PC-9 (cell line): ENCODE results near the gene MSANTD2. TPM values are rescaled to one million over a fixed set of nuclear protein-coding genes. Genes with fewer than 3 reads are reported as not detected.

Experiments used
- BruUV-seq: library from RNA; stranded (reverse); fragments of 400-500 nt; replicated peaks from 2 replicates; lab custom pipeline; 2021; lab: Mats Ljungman, UMichigan
- CTCF ChIA-PET: fragments of 300-600 bp; sonication (Branson Sonifier 250); formaldehyde crosslinking; loops from one replicate; lab custom pipeline; 2022; ENCODE audit warnings: antibody characterized with exemption; lab: Charles Lee
- POLR2A ChIA-PET: fragments of 300-600 bp; sonication (Branson Sonifier 250); formaldehyde crosslinking; loops from one replicate; lab custom pipeline; 2022; ENCODE audit warnings: antibody characterized with exemption; ENCODE audit not compliant: unreplicated experiment; lab: Charles Lee
- DNase-seq, 2 experiments: peaks; one replicate each; pipeline versions ENCODE4 v3.0.0 to v3.0.0-alpha.2; 2015 to 2022; ENCODE audit warnings: mixed read lengths in 1 of 2
- H2AFZ ChIP-seq: fragments of 200-600 bp; sonication (generic); 2 replicates; pipeline ENCODE4 v1.8.1; 2017; ENCODE audit warnings: antibody characterized with exemption
- H3F3A ChIP-seq: fragments of 200-600 bp; sonication (generic); 2 replicates; pipeline ENCODE4 v1.8.1; 2017; ENCODE audit warnings: antibody characterized with exemption, mild to moderate bottlenecking, low read depth; ENCODE audit not compliant: insufficient read depth
- H3K27ac ChIP-seq: fragments of 200-600 bp; sonication (generic); 2 replicates; pipeline ENCODE4 v1.6.1; 2016; ENCODE audit warnings: mixed run types
- H3K27me3 ChIP-seq: fragments of 200-600 bp; sonication (generic); 2 replicates; pipeline ENCODE4 v1.6.1; 2016; ENCODE audit warnings: low read depth, mixed run types; ENCODE audit not compliant: insufficient read depth
- H3K36me3 ChIP-seq: fragments of 200-600 bp; sonication (generic); 2 replicates; pipeline ENCODE4 v1.6.1; 2016; ENCODE audit warnings: low read depth, mixed run types
- H3K4me1 ChIP-seq: fragments of 200-600 bp; sonication (generic); replicated peaks from 2 replicates; pipeline ENCODE4 v1.6.1; 2016; ENCODE audit warnings: mixed run types; ENCODE audit not compliant: insufficient read depth
- H3K4me2 ChIP-seq: fragments of 200-600 bp; sonication (generic); 2 replicates; pipeline ENCODE4 v1.6.1; 2017; ENCODE audit warnings: mixed run types
- H3K4me3 ChIP-seq: fragments of 200-600 bp; sonication (generic); 2 replicates; pipeline ENCODE4 v1.6.1; 2016; ENCODE audit warnings: mixed run types
- H3K79me2 ChIP-seq: fragments of 200-600 bp; sonication (generic); 2 replicates; pipeline ENCODE4 v1.6.1; 2017; ENCODE audit warnings: low read depth, mixed run types
- H3K9me2 ChIP-seq: fragments of 200-600 bp; sonication (generic); 2 replicates; pipeline ENCODE4 v1.8.1; 2017; ENCODE audit warnings: mild to moderate bottlenecking; ENCODE audit not compliant: insufficient read depth
- H3K9me3 ChIP-seq: fragments of 200-600 bp; sonication (generic); 2 replicates; pipeline ENCODE4 v1.8.1; 2016; ENCODE audit warnings: low read depth; ENCODE audit not compliant: insufficient read depth
- H4K20me1 ChIP-seq: fragments of 200-600 bp; sonication (generic); 2 replicates; pipeline ENCODE4 v1.8.1; 2017; ENCODE audit not compliant: insufficient read depth
- CTCF ChIP-seq: fragments of 200-600 bp; sonication (generic); conservative IDR thresholded peaks from 2 replicates; pipeline ENCODE4 v1.6.1; 2017; ENCODE audit warnings: mixed run types, antibody characterized with exemption, mild to moderate bottlenecking, moderate library complexity
- EZH2 ChIP-seq: fragments of 200-600 bp; sonication (generic); IDR thresholded peaks from 2 replicates; pipeline ENCODE4 v1.8.0; 2017; ENCODE audit warnings: antibody characterized with exemption, low read depth
- intact Hi-C: fragments of 100-400 bp; cut with micrococcal nuclease; formaldehyde crosslinking; loops from one replicate; pipeline ENCODE4 v1.10.0; 2022; ENCODE audit not compliant: unreplicated experiment
- total RNA-seq: library from RNA; stranded (reverse); gene quantifications from 2 replicates; pipeline ENCODE4 v1.2.3, GENCODE V29; 2021

The MSANTD2 gene
- total RNA-seq, 1 experiment from 2014 or later: 16.9 TPM

- H2AFZ ChIP-seq: no peak overlapping the region
- no TSS peak for BruUV-seq
- DNase-seq: peak; percentile 72 to 93
- peak overlapping the region; percentile 72 for H3K27ac ChIP-seq
- peaks cover 42% of the 10 kb centered on the region for H3K4me1 ChIP-seq
- peaks cover 42% of the 10 kb centered on the region for H3F3A ChIP-seq
- no peaks in the 10 kb centered on the region for H4K20me1 ChIP-seq
- no peaks in the 10 kb centered on the region for H3K27me3 ChIP-seq
- peaks cover 29% of the 10 kb centered on the region; the same call in 1 of the 2 replicates for H3K79me2 ChIP-seq
- ChIA-PET POLR2A (interaction anchor here (0.6 to 0.7 kb wide), 5 partner anchors 21 to 1118 kb away, joined by 5 to 17 read pairs (median 7); partner anchors contain the start of genes HYLS1 and SIAE), CTCF (interaction anchor here (0.6 to 0.8 kb wide), 2 partner anchors 24 to 29 kb away, joined by 4 to 7 read pairs; no protein-coding TSS in a partner anchor)
- H3K4me2 ChIP-seq: peak overlapping the region; percentile 49
- no peak for TF ChIP-seq CTCF
- TF ChIP-seq EZH2: no peak
- peak overlapping the region; percentile 1; the same call in 1 of the 2 replicates for H3K4me3 ChIP-seq
- no peaks in the 10 kb centered on the region for H3K9me3 ChIP-seq
- intact Hi-C loops: no loop called here
- peaks cover 19% of the 10 kb centered on the region; the same call in 1 of the 2 replicates for H3K36me3 ChIP-seq
- H3K9me2 ChIP-seq: no peaks in the 10 kb centered on the region
Observed at GRCh38 chr11:124769806-124770774, 30.1 kb downstream of the MSANTD2 start.

- H3K4me2 ChIP-seq: peak overlapping the region; percentile 49
- H3K9me3 ChIP-seq: no peaks in the 10 kb centered on the region
- peak overlapping the region; percentile 72 for H3K27ac ChIP-seq
Observed at GRCh38 chr11:124768914-124769313, 31.3 kb downstream of the MSANTD2 start.

More at GRCh38 chr11:124768914-124769313, 31.3 kb downstream of the MSANTD2 start:
- no peak for DNase-seq
- Histone ChIP-seq H3K4me1 (peaks cover 52% of the 10 kb centered on the region), H3K27me3 (no peaks in the 10 kb centered on the region), H2AFZ (no peak overlapping the region), H3K4me3 (no peak overlapping the region), H3K36me3 (peaks cover 19% of the 10 kb centered on the region; the same call in 1 of the 2 replicates), H3F3A (peaks cover 48% of the 10 kb centered on the region), H4K20me1 (no peaks in the 10 kb centered on the region), H3K79me2 (peaks cover 25% of the 10 kb centered on the region; the same call in 1 of the 2 replicates), H3K9me2 (no peaks in the 10 kb centered on the region)
- TF ChIP-seq CTCF: no peak
- TF ChIP-seq EZH2: no peak
- CTCF ChIA-PET: no interaction called here
- POLR2A ChIA-PET: no interaction called here
- intact Hi-C loops: no loop called here
- BruUV-seq: no TSS peak
